ENCODE measurements around the gene NFIC.

- TF ChIP-seq CTCF (IDR thresholded peaks at IDR 0.05; ENCODE audit: low read depth, low read length, missing input control) (no peak), GABPA (IDR thresholded peaks at IDR 0.05 in 1 of 2, conservative IDR thresholded peaks at IDR 0.05 in 1 of 2) (no peak)
Observed at GRCh38 chr19:3518659-3519058, 152.3 kb downstream of the NFIC start.
